Measurements from ENCODE around the gene PRDX5. TPM values are rescaled to one million over a fixed set of nuclear protein-coding genes. Genes with fewer than 3 reads are reported as not detected.

The PRDX5 gene
- total RNA-seq, 1 experiment from 2014 or later, result 165 TPM

- CTCF ChIA-PET, result interaction anchor here (0.6 to 1.0 kb wide), 3 partner anchors 8 to 19 kb away, joined by 3 to 6 read pairs (median 4); partner anchors contain the start of genes BAD, KCNK4 and PRDX5
- peaks cover 22% of the 10 kb centered on the region for H3K4me1 Mint-ChIP-seq (ENCODE audit: low read depth, unreplicated experiment)
- BruUV-seq (replicated peaks), result no TSS peak
- no peak for TF ChIP-seq CTCF (IDR thresholded peaks at IDR 0.05; ENCODE audit: unreplicated experiment)
- peaks cover 68% of the 10 kb centered on the region for H3K27me3 Mint-ChIP-seq (ENCODE audit: unreplicated experiment)
- DNase-seq, result peak; percentile 39
- H3K9me3 Mint-ChIP-seq (ENCODE audit: low read depth, unreplicated experiment), result no peaks in the 10 kb centered on the region
- H3K27ac Mint-ChIP-seq (ENCODE audit: unreplicated experiment), result peak overlapping the region; percentile 60
- intact Hi-C loops (cut with micrococcal nuclease; ENCODE audit: unreplicated experiment), result no loop called here
- peaks cover 4% of the 10 kb centered on the region for H3K36me3 Mint-ChIP-seq (ENCODE audit: insufficient read depth, unreplicated experiment)
- peak overlapping the region; percentile 63 for H3K4me3 Mint-ChIP-seq (ENCODE audit: low read depth, unreplicated experiment)
Observed at GRCh38 chr11:64298966-64299846, 18.7 kb upstream of the PRDX5 start.

- Mint-ChIP-seq H3K4me3 (ENCODE audit: low read depth, unreplicated experiment) (peak within 1 kb of the TSS; percentile 63), H3K27me3 (ENCODE audit: unreplicated experiment) (peaks cover 59% of the 10 kb centered on the region), H3K36me3 (ENCODE audit: insufficient read depth, unreplicated experiment) (peaks cover 13% of the 10 kb centered on the region), H3K4me1 (ENCODE audit: low read depth, unreplicated experiment) (peaks cover 26% of the 10 kb centered on the region), H3K9me3 (ENCODE audit: low read depth, unreplicated experiment) (no peaks in the 10 kb centered on the region), H3K27ac (ENCODE audit: unreplicated experiment) (peak within 1 kb of the TSS; percentile 60)
- no TSS peak for BruUV-seq (replicated peaks)
- intact Hi-C loops (cut with micrococcal nuclease; ENCODE audit: unreplicated experiment), result loop anchor here (10.0 kb wide), 1 partner anchor 55 kb away; the partner anchor contains the start of genes FKBP2 and PPP1R14B
- no peak for TF ChIP-seq CTCF (IDR thresholded peaks at IDR 0.05; ENCODE audit: unreplicated experiment)
- CTCF ChIA-PET, result interaction anchor here (0.6 to 2.2 kb wide), 8 partner anchors 11 to 143 kb away, joined by 3 to 17 read pairs (median 6); no protein-coding TSS in a partner anchor
- DNase-seq, result no peak
Observed at GRCh38 chr11:64299847-64300648, 17.9 kb upstream of the PRDX5 start, which contains the start of gene CATSPERZ. CATSPERZ (plus strand) TSS chr11:64300358; CDS start chr11:64300411, 53 bp downstream.

GRCh38 chr11:64303109-64304031, 14.6 kb upstream of the PRDX5 start:
- H3K9me3 Mint-ChIP-seq (ENCODE audit: low read depth, unreplicated experiment), result no peaks in the 10 kb centered on the region
- H3K27ac Mint-ChIP-seq (ENCODE audit: unreplicated experiment), result no peak overlapping the region
- H3K36me3 Mint-ChIP-seq (ENCODE audit: insufficient read depth, unreplicated experiment), result peaks cover 36% of the 10 kb centered on the region
- H3K27me3 Mint-ChIP-seq (ENCODE audit: unreplicated experiment), result peaks cover 26% of the 10 kb centered on the region
- H3K4me3 Mint-ChIP-seq (ENCODE audit: low read depth, unreplicated experiment), result peak overlapping the region; percentile 100
- DNase-seq, result no peak
- no TSS peak for BruUV-seq (replicated peaks)
- intact Hi-C loops (cut with micrococcal nuclease; ENCODE audit: unreplicated experiment), result loop anchor here (2.0 to 10.0 kb wide), 2 partner anchors 33 to 59 kb away; partner anchors contain the start of genes FKBP2 and PPP1R14B
- CTCF ChIA-PET, result interaction anchor here (0.7 to 3.7 kb wide), 7 partner anchors 32 to 98 kb away, joined by 3 to 25 read pairs (median 7); partner anchors contain the start of genes NUDT22 and TRPT1
- TF ChIP-seq CTCF (IDR thresholded peaks at IDR 0.05; ENCODE audit: unreplicated experiment), result no peak
- H3K4me1 Mint-ChIP-seq (ENCODE audit: low read depth, unreplicated experiment), result peaks cover 34% of the 10 kb centered on the region

Data from Calu3 (cell line).